ENCODE measurements around the gene NFAM1. TPM values are rescaled to one million over a fixed set of nuclear protein-coding genes. Genes with fewer than 3 reads are reported as not detected.

NFAM1 gene
- total RNA-seq, 1 donor from 2014 or later = 0.88 TPM

DNA sequence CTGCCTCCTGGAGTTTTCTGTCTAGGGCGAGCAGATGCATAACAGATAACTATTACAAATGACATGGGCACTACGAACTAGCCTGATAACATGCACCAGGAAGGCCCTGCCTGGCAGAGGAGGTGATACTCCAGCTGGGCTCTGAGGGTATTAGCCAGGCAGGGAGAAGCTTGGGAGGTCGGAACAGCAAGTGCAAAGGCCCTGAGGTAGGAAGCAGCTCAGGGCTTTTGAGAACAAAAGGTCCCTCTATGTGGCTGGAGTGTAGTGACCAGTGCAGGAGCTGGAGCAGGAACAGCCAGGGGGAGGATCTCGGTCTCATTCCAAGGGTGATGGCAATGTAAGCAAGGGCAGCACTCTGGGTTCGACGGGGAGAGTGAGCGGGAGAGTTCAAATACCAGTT is 100.1 kb downstream of the NFAM1 start:
- no peak for ATAC-seq

- peak; percentile 27 for ATAC-seq
Measured at GRCh38 chr22:42331014-42331413, 101.2 kb downstream of the NFAM1 start.

Other genes starting within 250 kb of the NFAM1 start
- 40.7 TPM for gene TCF20, start 161.8 kb downstream of the NFAM1 start, total RNA-seq
- gene RRP7A, start 87.4 kb upstream of the NFAM1 start, total RNA-seq = 27.3 TPM
- gene SERHL2, start 121.6 kb upstream of the NFAM1 start, total RNA-seq = 2.8 TPM
- 43.9 TPM for gene POLDIP3, start 182.5 kb upstream of the NFAM1 start, total RNA-seq
- 0.68 TPM for gene ATP5MGL, start 208.2 kb upstream of the NFAM1 start, total RNA-seq
- gene CYB5R3, start 217.0 kb upstream of the NFAM1 start, total RNA-seq = 101 TPM

Data from esophagus mucosa (tissue), 1 donor.